ENCODE results near the gene MTRFR.

The MTRFR gene

DNA sequence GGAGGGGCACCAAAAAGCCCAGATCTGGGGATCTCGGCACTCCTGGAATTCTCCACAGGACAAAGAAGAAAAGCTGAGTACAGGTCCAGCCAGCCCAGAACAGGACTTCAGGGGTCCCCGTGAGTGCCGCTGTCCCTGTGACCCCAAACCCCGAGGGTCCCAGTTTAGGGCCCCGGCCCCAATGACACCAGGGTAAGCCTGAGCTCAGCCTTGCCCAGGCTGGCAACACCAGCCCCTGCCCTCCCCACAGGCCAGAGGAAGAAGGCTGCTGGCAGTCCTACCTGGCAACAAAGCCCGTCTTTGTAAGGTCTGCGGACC lies 36.6 kb downstream of the MTRFR start:
- in situ Hi-C loops (cut with HindIII; ENCODE audit: low sequenced_read_pairs): no loop called here

DNA sequence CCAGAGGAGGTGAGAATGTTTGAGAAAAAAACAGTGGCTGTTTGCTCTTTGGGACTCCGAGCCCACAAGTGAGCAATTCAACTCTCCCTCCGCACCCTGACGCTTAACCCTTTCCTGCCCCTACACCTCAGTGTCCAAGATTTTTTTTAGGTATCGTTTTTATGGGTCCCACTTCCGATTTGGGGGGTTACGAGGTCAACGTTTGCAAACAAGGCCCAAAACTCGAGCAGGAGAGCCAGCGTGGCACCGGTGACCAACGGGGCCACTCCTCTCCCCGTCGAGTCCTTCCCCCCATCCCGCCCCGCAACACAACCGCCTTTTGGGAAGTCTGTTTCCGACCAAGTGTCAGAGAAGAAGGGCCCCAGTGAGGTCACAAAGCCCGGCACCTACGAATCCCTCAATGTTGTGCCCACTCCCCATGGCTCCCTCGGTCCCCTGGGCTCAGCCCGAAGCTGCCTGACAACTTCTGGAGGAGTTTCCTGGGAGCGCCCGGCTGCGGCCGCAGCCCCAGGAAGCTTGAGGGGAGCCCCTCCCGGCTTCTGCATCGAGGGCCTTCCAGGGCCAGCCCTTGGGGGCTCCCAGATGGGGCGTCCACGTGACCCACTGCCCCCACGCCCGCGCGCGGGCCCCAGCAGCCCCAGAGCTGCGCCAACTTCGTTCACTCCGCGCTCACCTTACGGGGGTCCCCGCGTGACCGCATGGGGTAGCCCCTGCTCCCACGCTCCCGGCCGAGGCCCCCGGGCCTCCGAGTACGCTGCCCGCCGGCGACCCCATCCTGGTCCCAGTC lies 37.2 kb downstream of the MTRFR start:
- in situ Hi-C loops (cut with HindIII; ENCODE audit: low sequenced_read_pairs): no loop called here

DNA sequence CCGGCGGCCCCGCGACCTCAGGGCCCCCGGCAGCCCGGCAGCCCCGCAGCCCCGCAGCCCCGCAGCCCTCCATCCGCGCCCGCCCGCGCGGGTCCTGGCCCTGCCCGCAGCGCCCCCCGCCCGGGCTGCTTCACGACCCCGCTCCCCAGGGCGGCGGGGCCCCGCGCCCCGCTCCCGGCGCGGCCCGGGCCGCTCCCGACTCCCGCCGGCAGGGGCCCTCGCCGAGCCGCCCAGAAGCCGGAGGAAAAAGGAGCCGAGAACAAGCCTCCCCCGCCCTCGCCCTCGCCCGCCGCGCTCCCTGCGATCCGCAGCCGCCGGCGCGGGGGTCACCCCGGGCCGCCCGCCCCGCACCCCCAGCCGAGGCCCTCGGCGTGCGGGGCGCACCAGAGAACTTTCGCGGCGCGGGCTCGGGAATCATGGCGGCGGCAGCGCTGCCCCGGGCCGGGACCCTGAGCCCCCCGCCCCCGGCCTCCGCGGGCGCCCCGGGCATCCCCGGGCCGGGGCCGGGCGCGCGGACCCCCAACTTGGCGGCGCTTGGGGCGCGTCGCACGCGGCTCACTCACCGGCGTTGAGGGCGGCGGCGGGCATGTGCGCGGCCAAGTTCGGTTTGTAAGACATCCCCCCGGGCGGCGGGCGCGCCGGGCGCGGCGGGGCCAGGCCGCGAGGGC lies 37.9 kb downstream of the MTRFR start:
- in situ Hi-C loops (cut with HindIII; ENCODE audit: low sequenced_read_pairs): no loop called here

DNA sequence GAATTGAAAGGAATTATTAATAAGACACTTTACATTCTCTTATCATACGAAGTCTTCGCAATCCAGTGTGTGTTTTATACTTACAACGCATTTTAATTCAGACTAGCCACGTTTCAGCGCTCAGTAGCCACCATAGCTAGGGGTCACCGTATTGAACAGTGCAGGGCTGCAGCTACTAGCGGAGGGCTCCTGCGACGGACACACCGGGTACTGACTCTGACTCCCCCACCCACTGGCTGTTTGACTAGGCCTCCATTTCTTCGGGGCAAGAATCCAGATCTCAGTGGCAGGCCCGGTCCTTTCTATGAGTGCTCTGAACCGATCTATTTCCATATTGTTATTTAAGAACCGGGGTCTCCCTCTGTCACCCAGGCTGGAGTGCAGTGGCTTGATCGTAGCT lies 39.9 kb downstream of the MTRFR start:
- in situ Hi-C loops (cut with HindIII; ENCODE audit: low sequenced_read_pairs): no loop called here

DNA sequence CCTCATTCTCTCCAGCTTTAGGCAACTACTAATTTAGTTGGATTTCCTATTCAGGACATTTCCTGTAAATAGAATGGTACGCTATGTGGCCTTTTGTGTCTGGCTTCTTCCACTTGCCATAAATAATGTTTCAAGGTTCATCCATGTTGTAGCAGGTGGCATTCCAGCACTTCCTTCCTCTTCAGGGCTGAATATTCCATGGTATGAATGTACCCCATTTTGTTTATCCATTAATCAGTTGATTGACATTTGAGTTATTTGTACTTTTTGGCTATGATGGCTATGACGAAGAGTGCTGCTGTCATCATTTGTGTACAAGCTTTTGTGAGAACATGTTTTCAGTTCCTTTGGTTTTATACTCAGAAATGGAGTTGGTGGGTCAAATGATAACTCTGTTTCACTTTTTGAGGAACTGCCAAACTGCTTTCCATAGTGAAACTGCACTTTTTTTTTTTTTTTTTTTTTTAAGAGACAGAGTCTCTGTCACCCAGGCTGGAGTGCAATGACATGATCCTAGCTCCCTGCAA lies 44.9 kb downstream of the MTRFR start:
- in situ Hi-C loops (cut with HindIII; ENCODE audit: low sequenced_read_pairs): no loop called here

DNA sequence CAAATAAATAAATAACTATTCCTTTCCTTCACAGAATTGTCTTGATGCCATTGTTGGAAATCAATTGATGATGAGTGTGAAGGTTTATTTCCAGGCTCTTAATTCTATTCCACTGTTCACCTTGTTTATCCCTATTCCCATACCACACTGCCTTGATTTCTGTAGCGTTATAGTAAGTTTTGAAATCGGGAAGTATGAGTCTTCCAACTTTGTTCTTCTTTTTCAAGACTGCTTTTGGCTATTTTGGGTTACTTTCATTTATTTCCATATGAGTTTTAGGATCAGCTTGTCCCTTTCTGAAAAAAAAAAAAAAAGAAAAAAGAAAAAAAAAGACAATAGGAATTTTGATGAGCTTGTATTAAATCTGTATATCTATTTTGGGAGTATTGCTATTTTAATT lies 47.7 kb downstream of the MTRFR start:
- in situ Hi-C loops (cut with HindIII; ENCODE audit: low sequenced_read_pairs): no loop called here

DNA sequence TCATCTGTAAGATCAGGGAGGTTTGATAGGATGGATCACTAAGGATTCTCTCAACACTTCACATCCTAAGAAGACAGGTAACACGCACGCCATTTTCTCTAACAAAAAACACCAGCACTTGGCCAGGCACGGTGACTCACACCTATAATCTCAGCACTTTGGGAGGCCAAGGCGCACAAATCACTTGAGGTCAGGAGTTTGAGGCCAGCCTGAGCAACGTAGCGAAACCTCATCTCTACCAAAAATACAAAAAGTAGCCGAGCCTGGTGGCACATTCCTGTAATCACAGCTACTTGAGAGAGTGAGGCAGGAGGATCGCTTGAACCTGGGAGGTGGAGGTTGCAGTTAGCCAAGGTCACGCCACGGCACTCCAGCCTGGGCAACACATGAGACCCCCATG lies 48.9 kb downstream of the MTRFR start:
- in situ Hi-C loops (cut with HindIII; ENCODE audit: low sequenced_read_pairs): no loop called here

DNA sequence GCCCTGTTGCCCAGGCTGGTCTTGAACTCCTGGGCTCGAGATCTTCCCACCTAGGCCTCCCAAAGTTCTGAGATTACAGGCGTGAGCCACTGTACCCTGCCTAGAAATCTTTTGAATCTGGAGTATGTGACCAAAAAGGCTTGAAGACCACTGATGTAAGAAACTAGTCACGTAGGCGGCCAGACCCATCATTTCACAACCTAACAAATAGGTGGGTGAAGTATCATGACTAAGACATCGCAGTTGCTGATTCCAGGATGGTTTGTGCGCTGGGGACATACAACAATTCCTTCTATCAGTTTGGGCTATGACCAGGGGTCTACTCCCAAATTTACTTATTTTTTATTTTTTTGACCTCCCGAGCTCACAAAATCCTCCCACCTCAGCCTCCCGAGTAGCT lies 50.2 kb downstream of the MTRFR start:
- in situ Hi-C loops (cut with HindIII; ENCODE audit: low sequenced_read_pairs): no loop called here

DNA sequence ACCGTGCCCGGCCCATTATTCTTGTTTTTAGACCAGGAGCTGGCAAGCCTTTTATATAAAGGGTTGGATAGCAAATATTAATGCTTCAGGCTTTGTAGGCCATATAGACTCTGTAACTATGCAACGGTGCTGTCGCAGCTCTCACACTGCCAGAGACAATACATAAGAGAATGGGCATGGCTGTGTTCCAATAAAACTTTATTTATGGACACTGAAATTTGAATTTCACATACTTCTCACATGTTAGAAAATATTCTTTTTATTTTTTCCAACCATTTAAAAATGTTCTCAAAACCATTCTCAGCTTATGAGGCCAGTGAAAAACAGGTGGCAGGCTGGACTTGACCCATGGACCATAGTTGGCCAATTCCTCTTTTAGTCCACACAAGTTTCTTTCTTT lies 51.4 kb downstream of the MTRFR start:
- in situ Hi-C loops (cut with HindIII; ENCODE audit: low sequenced_read_pairs): no loop called here

DNA sequence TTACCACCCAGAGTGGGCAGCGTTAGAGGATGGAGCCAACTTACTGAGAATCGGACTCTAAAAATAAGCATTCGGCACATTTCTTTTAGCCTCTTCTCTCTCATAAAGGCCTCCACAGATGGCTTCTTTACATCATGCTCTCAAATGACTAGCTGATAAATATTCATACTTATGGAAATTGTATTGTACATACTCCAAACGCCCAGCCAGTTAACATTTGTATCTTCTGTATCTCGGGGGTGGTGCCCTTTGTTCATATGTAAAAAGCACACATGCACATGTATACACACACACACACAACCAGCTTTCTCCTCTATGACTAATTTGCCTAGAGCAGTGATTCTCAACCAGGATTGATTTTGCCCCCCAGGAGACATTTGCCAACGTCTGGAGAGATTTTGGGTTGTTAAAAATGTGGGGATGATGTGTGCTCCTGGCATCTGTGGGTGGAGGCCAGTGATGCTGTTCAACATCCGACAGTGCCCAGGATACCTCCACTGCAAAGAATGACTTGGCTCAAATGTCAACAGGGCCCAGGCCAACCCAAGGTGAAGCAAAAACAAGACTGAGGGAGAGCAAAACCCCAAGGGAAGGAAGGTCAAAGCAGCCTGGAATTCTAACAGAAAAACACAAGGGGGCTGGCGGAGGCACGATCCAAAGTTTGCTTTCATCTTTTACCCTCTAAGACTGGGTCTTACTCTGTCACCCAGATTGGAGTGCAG lies 53.6 kb downstream of the MTRFR start:
- in situ Hi-C loops (cut with HindIII; ENCODE audit: low sequenced_read_pairs): no loop called here

DNA sequence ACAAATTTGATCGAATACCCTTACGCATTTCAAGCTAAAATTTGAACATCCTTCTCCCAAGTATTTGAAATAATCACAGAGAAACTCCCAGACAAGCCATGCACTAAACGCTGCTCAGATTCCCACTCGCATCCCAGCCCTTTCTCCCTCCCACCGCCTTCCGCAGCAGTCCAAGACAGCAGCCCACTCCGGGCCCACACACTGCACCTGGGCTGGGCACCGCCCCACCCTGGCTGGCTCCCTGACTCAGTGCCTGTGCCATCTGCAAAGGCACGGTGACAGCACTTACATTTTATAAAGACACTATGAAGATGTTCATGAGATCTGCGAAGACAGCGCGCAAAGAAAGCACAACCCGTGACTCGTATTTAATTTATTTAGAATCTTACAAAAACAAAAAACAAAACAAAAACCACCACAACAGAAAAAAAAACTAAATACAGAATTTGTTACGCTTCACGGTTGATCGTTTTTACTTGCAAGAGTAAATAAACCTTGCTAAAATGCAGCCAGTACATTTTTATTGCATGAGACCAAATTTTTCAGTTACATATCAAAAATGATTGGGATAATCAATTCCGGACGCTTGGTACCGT lies 55.6 kb downstream of the MTRFR start:
- in situ Hi-C loops (cut with HindIII; ENCODE audit: low sequenced_read_pairs): no loop called here

DNA sequence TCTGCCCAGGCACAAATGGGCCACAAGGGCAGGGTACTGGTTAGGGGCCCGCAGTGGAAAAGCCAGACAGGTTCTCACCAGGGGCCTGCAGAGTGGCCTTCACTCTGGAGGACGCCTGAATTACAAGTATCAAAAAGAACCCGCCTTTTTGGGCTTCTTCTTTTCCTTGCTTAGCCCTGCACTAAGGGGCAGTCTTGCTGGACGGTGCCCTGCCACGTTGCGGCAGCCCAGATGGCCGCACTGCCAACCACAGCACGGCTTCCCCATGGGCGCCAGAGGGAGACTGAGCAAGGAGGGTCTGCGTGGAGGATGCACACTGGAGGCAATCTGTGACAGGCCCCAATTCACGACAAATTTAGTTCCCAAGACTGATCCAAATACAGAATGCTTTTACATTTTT lies 56.7 kb downstream of the MTRFR start:
- in situ Hi-C loops (cut with HindIII; ENCODE audit: low sequenced_read_pairs): no loop called here

DNA sequence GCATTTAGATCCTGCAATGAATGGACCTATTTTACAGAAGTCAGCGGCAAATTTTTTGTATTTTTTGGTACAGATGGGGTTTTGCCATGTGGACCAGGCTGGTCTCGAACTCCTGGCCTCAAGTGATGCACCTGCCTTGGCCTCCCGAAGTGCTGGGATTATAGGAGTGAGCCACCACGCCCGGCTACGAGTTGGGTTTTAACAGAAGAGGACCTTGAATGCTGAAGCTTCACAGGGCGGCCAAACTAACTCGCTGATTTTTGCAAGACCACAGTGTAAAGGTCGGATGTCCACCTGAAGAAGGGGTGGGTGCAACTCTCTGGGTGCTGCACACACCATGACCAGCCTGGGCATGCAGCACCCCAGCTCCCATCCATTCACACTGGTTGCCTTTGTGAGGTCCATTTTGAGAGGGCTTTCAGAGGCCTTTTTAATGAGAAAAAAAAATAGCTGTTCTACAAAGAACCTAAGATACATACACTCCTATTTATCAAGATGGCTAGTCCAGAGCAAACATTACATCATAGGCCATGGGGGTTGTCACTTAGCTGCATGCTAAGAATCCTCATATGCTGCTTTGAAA lies 60.0 kb downstream of the MTRFR start:
- in situ Hi-C loops (cut with HindIII; ENCODE audit: low sequenced_read_pairs): no loop called here

DNA sequence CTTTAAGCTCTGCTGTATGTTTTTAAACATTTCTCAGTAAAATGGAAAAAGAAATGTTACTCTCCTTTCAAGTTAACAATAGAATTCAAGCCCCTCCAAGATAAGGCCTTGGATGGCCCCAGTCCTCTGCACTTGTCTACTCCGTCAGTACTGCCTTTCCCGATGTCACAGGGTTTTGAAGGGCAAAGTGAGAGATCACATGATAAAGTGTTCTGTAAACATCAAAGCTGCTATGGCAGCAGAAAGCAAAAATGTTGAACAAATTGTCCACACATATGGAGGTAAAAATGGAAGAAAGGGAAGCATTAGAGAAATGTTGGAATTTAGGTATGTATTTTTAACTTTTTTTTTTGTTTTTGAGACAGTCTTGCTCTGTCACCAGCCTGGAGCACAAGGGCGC lies 71.9 kb downstream of the MTRFR start:
- in situ Hi-C loops (cut with HindIII; ENCODE audit: low sequenced_read_pairs): no loop called here

DNA sequence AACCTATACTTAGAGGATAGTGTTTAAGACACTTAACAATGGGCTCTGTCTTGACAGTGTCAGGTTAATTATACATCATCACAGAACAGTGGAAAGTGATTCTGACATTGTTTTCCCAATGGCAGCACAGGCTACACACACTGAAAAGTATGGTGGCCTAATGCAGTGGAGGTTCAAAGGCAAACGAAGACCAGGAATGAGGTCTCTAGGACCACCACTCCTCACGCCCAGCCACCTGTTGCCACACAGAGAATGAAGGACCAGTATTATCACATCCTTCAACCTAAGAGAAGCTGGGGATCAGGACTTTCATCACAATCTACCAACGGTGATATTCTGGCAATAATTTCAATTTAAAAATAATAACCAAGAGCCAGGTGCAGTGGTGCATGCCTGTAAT lies 73.0 kb downstream of the MTRFR start:
- in situ Hi-C loops (cut with HindIII; ENCODE audit: low sequenced_read_pairs): no loop called here
